KOPT-K1 (cell line): ENCODE results near the gene IL36A.

Experiments used
- H3K27ac ChIP-seq: fragments of 200-600 bp; sonication (generic); 2 replicates; pipeline ENCODE4 v1.5.1; 2016; ENCODE audit warnings: antibody characterized with exemption, mild to moderate bottlenecking, low read depth, low read length; ENCODE audit not compliant: poor library complexity, severe bottlenecking
- H3K36me3 ChIP-seq: fragments of 200-600 bp; sonication (generic); 2 replicates; pipeline ENCODE4 v1.5.1; 2017; ENCODE audit warnings: antibody characterized with exemption, mild to moderate bottlenecking, low read length, moderate library complexity; ENCODE audit not compliant: insufficient read depth
- H3K9me3 ChIP-seq: fragments of 200-600 bp; sonication (generic); 2 replicates; pipeline ENCODE4 v1.5.1; 2017; ENCODE audit warnings: antibody characterized with exemption, low read length, mild to moderate bottlenecking; ENCODE audit not compliant: insufficient read depth, poor library complexity, severe bottlenecking

IL36A gene

GRCh38 chr2:112993831-112994230 is 11.4 kb upstream of the IL36A start:
- Histone ChIP-seq H3K9me3 (peaks cover 19% of the 10 kb centered on the region), H3K36me3 (no peaks in the 10 kb centered on the region), H3K27ac (no peak overlapping the region)

GRCh38 chr2:112994648-112995047 is 10.6 kb upstream of the IL36A start:
- Histone ChIP-seq H3K9me3 (peaks cover 14% of the 10 kb centered on the region), H3K27ac (no peak overlapping the region), H3K36me3 (no peaks in the 10 kb centered on the region)

- Histone ChIP-seq H3K36me3 (no peaks in the 10 kb centered on the region), H3K9me3 (peaks cover 17% of the 10 kb centered on the region), H3K27ac (no peak overlapping the region)
Measured at GRCh38 chr2:112995346-112995920, 9.8 kb upstream of the IL36A start.

- Histone ChIP-seq H3K36me3 (no peaks in the 10 kb centered on the region), H3K9me3 (peaks cover 28% of the 10 kb centered on the region), H3K27ac (peak overlapping the region; percentile 63)
Measured at GRCh38 chr2:112996635-112997034, 8.6 kb upstream of the IL36A start.

- Histone ChIP-seq H3K36me3 (no peaks in the 10 kb centered on the region), H3K9me3 (peaks cover 24% of the 10 kb centered on the region), H3K27ac (peak overlapping the region; percentile 63)
Measured at GRCh38 chr2:112997151-112997550, 8.1 kb upstream of the IL36A start.

GRCh38 chr2:113000436-113000835 is 4.8 kb upstream of the IL36A start:
- no peaks in the 10 kb centered on the region for H3K36me3 ChIP-seq
- no peak overlapping the region for H3K27ac ChIP-seq
- H3K9me3 ChIP-seq: peaks cover 22% of the 10 kb centered on the region

- Histone ChIP-seq H3K36me3 (no peaks in the 10 kb centered on the region), H3K9me3 (peaks cover 22% of the 10 kb centered on the region), H3K27ac (no peak overlapping the region)
Measured at GRCh38 chr2:113002677-113003076, 2.6 kb upstream of the IL36A start.

- H3K36me3 ChIP-seq: no peaks in the 10 kb centered on the region
- H3K9me3 ChIP-seq: no peaks in the 10 kb centered on the region
- no peak overlapping the region for H3K27ac ChIP-seq
Measured at GRCh38 chr2:113007250-113007649, 2.0 kb downstream of the IL36A start.

- no peaks in the 10 kb centered on the region for H3K9me3 ChIP-seq
- H3K27ac ChIP-seq: no peak overlapping the region
- H3K36me3 ChIP-seq: no peaks in the 10 kb centered on the region
Measured at GRCh38 chr2:113009622-113010021, 4.4 kb downstream of the IL36A start.

- H3K36me3 ChIP-seq: no peaks in the 10 kb centered on the region
- no peaks in the 10 kb centered on the region for H3K9me3 ChIP-seq
- no peak overlapping the region for H3K27ac ChIP-seq
Measured at GRCh38 chr2:113010088-113010487, 4.8 kb downstream of the IL36A start.

- Histone ChIP-seq H3K27ac (no peak overlapping the region), H3K36me3 (no peaks in the 10 kb centered on the region), H3K9me3 (no peaks in the 10 kb centered on the region)
Measured at GRCh38 chr2:113011108-113011507, 5.8 kb downstream of the IL36A start.

GRCh38 chr2:113012436-113013335 is 7.4 kb downstream of the IL36A start:
- no peaks in the 10 kb centered on the region for H3K9me3 ChIP-seq
- no peak overlapping the region for H3K27ac ChIP-seq
- H3K36me3 ChIP-seq: no peaks in the 10 kb centered on the region

GRCh38 chr2:113013336-113013661 is 8.0 kb downstream of the IL36A start:
- H3K27ac ChIP-seq: no peak overlapping the region
- no peaks in the 10 kb centered on the region for H3K36me3 ChIP-seq
- no peaks in the 10 kb centered on the region for H3K9me3 ChIP-seq

- H3K9me3 ChIP-seq: peaks cover 5% of the 10 kb centered on the region
- H3K27ac ChIP-seq: no peak overlapping the region
- H3K36me3 ChIP-seq: no peaks in the 10 kb centered on the region
Measured at GRCh38 chr2:113014067-113014466, 8.8 kb downstream of the IL36A start.

- no peak overlapping the region for H3K27ac ChIP-seq
- H3K36me3 ChIP-seq: no peaks in the 10 kb centered on the region
- H3K9me3 ChIP-seq: peaks cover 12% of the 10 kb centered on the region
Measured at GRCh38 chr2:113015042-113015441, 9.8 kb downstream of the IL36A start.

GRCh38 chr2:113015655-113016054 is 10.4 kb downstream of the IL36A start:
- Histone ChIP-seq H3K36me3 (no peaks in the 10 kb centered on the region), H3K9me3 (peaks cover 12% of the 10 kb centered on the region), H3K27ac (no peak overlapping the region)
